Stimulated activated naive CD4-positive, alpha-beta T cell (primary cell): ENCODE data around the gene CNTD1.

Experiments
- DNase-seq, 6 experiments: peaks; one replicate each; lab custom pipeline; 2025; lab: John Stamatoyannopoulos, UW

The CNTD1 gene

GRCh38 chr17:42779304-42779935 is 19.2 kb upstream of the CNTD1 start:
- no peak for DNase-seq

GRCh38 chr17:42779936-42780850 is 18.5 kb upstream of the CNTD1 start, which contains the start of gene WNK4:
WNK4 (plus strand) TSS chr17:42780610; CDS start chr17:42780699, 89 bp downstream.
- no peak for DNase-seq

GRCh38 chr17:42780851-42781638 is 17.6 kb upstream of the CNTD1 start:
- DNase-seq, result no peak

- DNase-seq, result no peak
These were observed 17.0 kb upstream of the CNTD1 start for GRCh38 chr17:42781639-42782165.

- no peak for DNase-seq
These were observed 16.2 kb upstream of the CNTD1 start for GRCh38 chr17:42782166-42783061.

- no peak for DNase-seq
These were observed 15.4 kb upstream of the CNTD1 start for GRCh38 chr17:42783062-42783790.

GRCh38 chr17:42783791-42784138 is 14.9 kb upstream of the CNTD1 start:
- DNase-seq, result no peak

GRCh38 chr17:42784409-42784808 is 14.3 kb upstream of the CNTD1 start:
- no peak for DNase-seq

GRCh38 chr17:42784811-42785592 is 13.7 kb upstream of the CNTD1 start:
- peak in 1 of 6 experiments; percentile 10 for DNase-seq

- DNase-seq, result no peak
These were observed 11.4 kb upstream of the CNTD1 start for GRCh38 chr17:42787266-42787665.

GRCh38 chr17:42791948-42792347 is 6.7 kb upstream of the CNTD1 start:
- no peak for DNase-seq

- no peak for DNase-seq
These were observed 6.1 kb upstream of the CNTD1 start for GRCh38 chr17:42792545-42792944.

GRCh38 chr17:42795061-42795460 is 3.6 kb upstream of the CNTD1 start:
- no peak for DNase-seq

- no peak for DNase-seq
These were observed 3.2 kb upstream of the CNTD1 start for GRCh38 chr17:42795465-42795864.

- no peak for DNase-seq
These were observed 2.4 kb upstream of the CNTD1 start for GRCh38 chr17:42796066-42796758.

- no peak for DNase-seq
These were observed 1.3 kb upstream of the CNTD1 start for GRCh38 chr17:42797067-42798007.

GRCh38 chr17:42798011-42798382 is 664 bp upstream of the CNTD1 start:
- DNase-seq, result no peak
